Osteocyte (in vitro differentiated cells): ENCODE results near the gene TEX36. TPM values are rescaled to one million over a fixed set of nuclear protein-coding genes. Genes with fewer than 3 reads are reported as not detected.

Experiments
- DNase-seq: peaks from one replicate; pipeline ENCODE4 v3.0.0; 2021; ENCODE audit warnings: mixed read lengths; ENCODE audit not compliant: unreplicated experiment; ENCODE audit errors: extremely low spot score
- H3K27ac Mint-ChIP-seq: one replicate; pipeline ENCODE4 v1.8.0; 2021; ENCODE audit warnings: mild to moderate bottlenecking, mixed read lengths; ENCODE audit not compliant: unreplicated experiment
- H3K27me3 Mint-ChIP-seq: one replicate; pipeline ENCODE4 v1.8.0; 2021; ENCODE audit warnings: mixed read lengths; ENCODE audit not compliant: unreplicated experiment
- H3K36me3 Mint-ChIP-seq: one replicate; pipeline ENCODE4 v1.8.0; 2021; ENCODE audit warnings: mixed read lengths; ENCODE audit not compliant: unreplicated experiment
- H3K4me1 Mint-ChIP-seq: one replicate; pipeline ENCODE4 v1.8.0; 2021; ENCODE audit warnings: mixed read lengths; ENCODE audit not compliant: unreplicated experiment
- H3K4me3 Mint-ChIP-seq: one replicate; pipeline ENCODE4 v1.8.0; 2021; ENCODE audit warnings: mild to moderate bottlenecking, moderate library complexity, mixed read lengths; ENCODE audit not compliant: unreplicated experiment
- H3K9me3 Mint-ChIP-seq: one replicate; pipeline ENCODE4 v1.8.0; 2021; ENCODE audit warnings: mixed read lengths; ENCODE audit not compliant: unreplicated experiment
- total RNA-seq: library from RNA; stranded (reverse); gene quantifications from 2 replicates; pipeline ENCODE4 v1.2.1, GENCODE V29; 2021
- TF ChIP-seq, protein P1 (sequence below): fragments of 200-600 bp; sonication (generic); IDR thresholded peaks from 2 replicates; pipeline ENCODE4 v1.5.0; 2021; ENCODE audit warnings: antibody characterized with exemption, mild to moderate bottlenecking, moderate library complexity

TEX36 gene
- total RNA-seq, 1 donor from 2014 or later = not detected

DNA sequence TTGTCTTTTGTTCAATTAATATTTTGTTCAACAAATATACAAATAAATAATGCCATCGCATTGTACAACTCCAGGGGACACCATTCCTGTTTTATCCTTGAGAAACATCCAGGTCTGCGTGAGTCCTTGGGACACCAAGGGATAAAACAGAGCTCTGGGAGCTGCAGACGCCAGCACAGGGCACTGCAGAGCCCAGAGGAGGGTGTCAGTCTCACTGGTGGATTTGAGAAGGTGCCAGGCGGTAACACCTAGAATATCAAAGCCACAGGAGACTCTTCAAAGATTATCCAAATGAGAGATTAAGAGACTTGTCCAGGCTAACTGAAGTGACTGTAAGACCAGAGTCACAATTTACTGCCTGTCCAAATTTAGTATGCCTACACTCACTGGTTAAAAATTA, 55.3 kb downstream of the TEX36 start:
- TF ChIP-seq, protein P1, sequence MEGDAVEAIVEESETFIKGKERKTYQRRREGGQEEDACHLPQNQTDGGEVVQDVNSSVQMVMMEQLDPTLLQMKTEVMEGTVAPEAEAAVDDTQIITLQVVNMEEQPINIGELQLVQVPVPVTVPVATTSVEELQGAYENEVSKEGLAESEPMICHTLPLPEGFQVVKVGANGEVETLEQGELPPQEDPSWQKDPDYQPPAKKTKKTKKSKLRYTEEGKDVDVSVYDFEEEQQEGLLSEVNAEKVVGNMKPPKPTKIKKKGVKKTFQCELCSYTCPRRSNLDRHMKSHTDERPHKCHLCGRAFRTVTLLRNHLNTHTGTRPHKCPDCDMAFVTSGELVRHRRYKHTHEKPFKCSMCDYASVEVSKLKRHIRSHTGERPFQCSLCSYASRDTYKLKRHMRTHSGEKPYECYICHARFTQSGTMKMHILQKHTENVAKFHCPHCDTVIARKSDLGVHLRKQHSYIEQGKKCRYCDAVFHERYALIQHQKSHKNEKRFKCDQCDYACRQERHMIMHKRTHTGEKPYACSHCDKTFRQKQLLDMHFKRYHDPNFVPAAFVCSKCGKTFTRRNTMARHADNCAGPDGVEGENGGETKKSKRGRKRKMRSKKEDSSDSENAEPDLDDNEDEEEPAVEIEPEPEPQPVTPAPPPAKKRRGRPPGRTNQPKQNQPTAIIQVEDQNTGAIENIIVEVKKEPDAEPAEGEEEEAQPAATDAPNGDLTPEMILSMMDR = no peak
- Mint-ChIP-seq H3K27me3 (peaks cover 21% of the 10 kb centered on the region), H3K36me3 (no peaks in the 10 kb centered on the region), H3K4me1 (no peaks in the 10 kb centered on the region), H3K9me3 (no peaks in the 10 kb centered on the region), H3K27ac (no peak overlapping the region), H3K4me3 (no peak overlapping the region)
- DNase-seq = no peak

- peaks cover 17% of the 10 kb centered on the region for H3K27me3 Mint-ChIP-seq
These were observed 56.3 kb downstream of the TEX36 start for GRCh38 chr10:125626671-125627070.

DNA sequence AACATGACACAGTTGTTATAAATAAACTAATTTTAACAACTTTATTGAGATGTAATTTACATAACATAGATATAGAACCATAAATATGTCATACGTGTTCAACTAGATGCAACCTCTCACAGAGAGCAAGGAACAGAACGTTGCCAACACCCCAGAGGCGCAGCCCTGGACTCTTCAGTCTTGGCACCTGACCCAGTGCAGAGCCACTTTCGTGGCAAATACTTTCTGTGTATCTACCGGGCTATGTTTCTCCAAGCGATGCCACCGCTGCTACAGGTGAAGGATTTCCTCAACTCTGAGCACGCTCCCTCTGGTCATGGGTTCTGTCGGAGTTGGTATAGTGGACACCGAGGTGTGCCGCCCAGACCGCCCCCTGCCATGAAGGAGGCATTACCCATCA, 57.4 kb downstream of the TEX36 start:
- TF ChIP-seq, protein P1 = no peak
- H3K27me3 Mint-ChIP-seq = peaks cover 12% of the 10 kb centered on the region
- no peak for DNase-seq
- H3K4me1 Mint-ChIP-seq = no peaks in the 10 kb centered on the region
- no peak overlapping the region for H3K4me3 Mint-ChIP-seq
- no peaks in the 10 kb centered on the region for H3K36me3 Mint-ChIP-seq
- H3K9me3 Mint-ChIP-seq = peaks cover 10% of the 10 kb centered on the region
- no peak overlapping the region for H3K27ac Mint-ChIP-seq

More at GRCh38 chr10:125626671-125627070, 56.3 kb downstream of the TEX36 start:
- no peak overlapping the region for H3K4me3 Mint-ChIP-seq
- TF ChIP-seq, protein P1 = no peak
- H3K9me3 Mint-ChIP-seq = no peaks in the 10 kb centered on the region
- no peak for DNase-seq
- no peak overlapping the region for H3K27ac Mint-ChIP-seq
- H3K4me1 Mint-ChIP-seq = no peaks in the 10 kb centered on the region
- no peaks in the 10 kb centered on the region for H3K36me3 Mint-ChIP-seq

- Mint-ChIP-seq H3K4me1 (no peaks in the 10 kb centered on the region), H3K9me3 (peaks cover 12% of the 10 kb centered on the region), H3K27me3 (peaks cover 12% of the 10 kb centered on the region), H3K27ac (no peak overlapping the region), H3K36me3 (no peaks in the 10 kb centered on the region), H3K4me3 (no peak overlapping the region)
- DNase-seq = no peak
- TF ChIP-seq, protein P1 = no peak
These were observed 58.2 kb downstream of the TEX36 start for GRCh38 chr10:125624800-125625199.

- no peak for DNase-seq
- H3K27ac Mint-ChIP-seq = no peak overlapping the region
- H3K4me3 Mint-ChIP-seq = no peak overlapping the region
- H3K27me3 Mint-ChIP-seq = no peaks in the 10 kb centered on the region
- TF ChIP-seq, protein P1 = no peak
- no peaks in the 10 kb centered on the region for H3K4me1 Mint-ChIP-seq
- no peaks in the 10 kb centered on the region for H3K36me3 Mint-ChIP-seq
- H3K9me3 Mint-ChIP-seq = peaks cover 12% of the 10 kb centered on the region
These were observed 61.9 kb downstream of the TEX36 start for GRCh38 chr10:125621052-125621451.
